ENCODE data around the gene DTX3.
A peak's percentile ranks its signal among the peaks of the same experiment; 100 is the strongest.
"Not testable (repeated sequence)": the region's sequence is repeated elsewhere in the genome, so short reads cannot be mapped to it uniquely, and the experiment has no call there.

DTX3 gene

DNA sequence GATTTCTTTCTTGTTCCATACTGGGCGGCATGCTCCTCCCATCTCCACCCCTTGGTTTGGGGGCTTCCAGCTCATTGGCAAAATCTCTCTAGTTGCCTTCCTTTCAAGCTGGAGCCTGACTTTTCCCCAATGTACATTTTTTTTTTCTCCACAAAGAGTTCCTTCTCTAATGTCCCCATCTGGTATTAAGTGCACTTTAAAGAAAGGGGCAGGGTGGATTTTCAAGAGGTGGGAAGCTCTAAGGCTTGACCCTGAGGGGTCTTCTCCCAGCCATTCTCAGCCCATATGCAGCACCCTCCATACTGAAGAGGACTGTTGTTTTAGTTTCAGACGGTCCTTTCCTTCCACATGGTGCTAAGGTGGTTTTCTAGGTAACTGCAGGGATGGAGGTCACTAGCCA, 19.5 kb upstream of the DTX3 start:
- H3K4me3 Mint-ChIP-seq: no peak overlapping the region
- DNase-seq: no peak
- H3K4me1 Mint-ChIP-seq: peaks cover under 1% of the 10 kb centered on the region
- H3K27ac Mint-ChIP-seq: no peak overlapping the region
- H3K9me3 Mint-ChIP-seq: no peaks in the 10 kb centered on the region
- no peaks in the 10 kb centered on the region for H3K36me3 Mint-ChIP-seq (ENCODE audit: low read depth)
- TF ChIP-seq, protein P1, sequence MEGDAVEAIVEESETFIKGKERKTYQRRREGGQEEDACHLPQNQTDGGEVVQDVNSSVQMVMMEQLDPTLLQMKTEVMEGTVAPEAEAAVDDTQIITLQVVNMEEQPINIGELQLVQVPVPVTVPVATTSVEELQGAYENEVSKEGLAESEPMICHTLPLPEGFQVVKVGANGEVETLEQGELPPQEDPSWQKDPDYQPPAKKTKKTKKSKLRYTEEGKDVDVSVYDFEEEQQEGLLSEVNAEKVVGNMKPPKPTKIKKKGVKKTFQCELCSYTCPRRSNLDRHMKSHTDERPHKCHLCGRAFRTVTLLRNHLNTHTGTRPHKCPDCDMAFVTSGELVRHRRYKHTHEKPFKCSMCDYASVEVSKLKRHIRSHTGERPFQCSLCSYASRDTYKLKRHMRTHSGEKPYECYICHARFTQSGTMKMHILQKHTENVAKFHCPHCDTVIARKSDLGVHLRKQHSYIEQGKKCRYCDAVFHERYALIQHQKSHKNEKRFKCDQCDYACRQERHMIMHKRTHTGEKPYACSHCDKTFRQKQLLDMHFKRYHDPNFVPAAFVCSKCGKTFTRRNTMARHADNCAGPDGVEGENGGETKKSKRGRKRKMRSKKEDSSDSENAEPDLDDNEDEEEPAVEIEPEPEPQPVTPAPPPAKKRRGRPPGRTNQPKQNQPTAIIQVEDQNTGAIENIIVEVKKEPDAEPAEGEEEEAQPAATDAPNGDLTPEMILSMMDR (IDR thresholded peaks at IDR 0.05): no peak
- peaks cover 3% of the 10 kb centered on the region for H3K27me3 Mint-ChIP-seq (ENCODE audit: low read depth, poor library complexity)

DNA sequence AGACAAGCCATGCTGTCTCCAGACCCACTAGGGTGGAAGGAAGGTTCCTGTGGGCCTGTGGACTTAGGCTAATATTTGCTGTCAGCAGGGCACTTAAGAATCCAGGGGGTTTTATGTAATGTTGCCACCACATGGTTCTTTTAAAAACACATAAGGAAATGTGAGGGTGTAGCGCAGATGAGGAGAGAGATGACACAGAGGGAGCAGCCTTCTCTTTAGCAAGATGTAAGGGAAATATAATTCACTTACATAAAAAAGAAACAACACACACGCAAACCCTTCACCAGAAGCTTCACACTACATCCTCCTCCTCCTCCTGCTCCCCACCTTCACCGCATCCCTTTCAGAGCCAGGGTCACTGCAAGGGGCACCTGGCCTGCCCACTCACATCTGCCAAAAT, 18.5 kb upstream of the DTX3 start:
- no peak overlapping the region for H3K4me3 Mint-ChIP-seq
- DNase-seq: no peak
- peaks cover 11% of the 10 kb centered on the region for H3K27me3 Mint-ChIP-seq (ENCODE audit: low read depth, poor library complexity)
- H3K4me1 Mint-ChIP-seq: peaks cover 7% of the 10 kb centered on the region
- no peak overlapping the region for H3K27ac Mint-ChIP-seq
- H3K36me3 Mint-ChIP-seq (ENCODE audit: low read depth): no peaks in the 10 kb centered on the region
- TF ChIP-seq, protein P1 (IDR thresholded peaks at IDR 0.05): no peak
- H3K9me3 Mint-ChIP-seq: no peaks in the 10 kb centered on the region

DNA sequence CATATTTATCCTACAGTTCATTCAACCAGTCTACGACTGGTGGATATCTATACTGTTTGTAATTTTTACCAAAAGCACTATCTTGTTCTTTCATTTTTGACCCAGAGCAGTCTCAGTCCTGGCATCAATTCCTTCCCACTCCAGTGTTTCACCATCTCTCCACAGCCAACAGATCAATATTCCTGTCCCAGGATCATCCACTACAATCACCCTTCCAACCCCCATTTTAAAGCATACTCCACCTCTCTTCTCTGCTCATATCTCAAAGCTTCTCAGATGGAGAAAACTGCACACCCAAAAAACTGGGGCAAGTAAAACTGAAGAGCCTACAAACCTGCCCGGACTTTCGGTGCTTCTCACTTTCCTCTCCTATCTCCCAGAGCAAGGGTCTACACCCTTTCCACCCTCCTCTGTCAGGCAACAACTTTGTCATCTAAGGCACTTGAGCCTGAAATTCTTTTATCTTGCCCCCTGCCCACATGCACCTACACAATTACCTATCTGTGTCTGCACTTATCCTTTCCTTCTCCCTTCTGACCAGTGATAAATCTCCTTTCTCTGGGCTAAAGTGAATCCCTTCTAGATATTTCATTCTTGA, 17.7 kb upstream of the DTX3 start:
- Mint-ChIP-seq H3K36me3 (ENCODE audit: low read depth) (no peaks in the 10 kb centered on the region), H3K9me3 (no peaks in the 10 kb centered on the region), H3K4me1 (peaks cover 14% of the 10 kb centered on the region), H3K27ac (no peak overlapping the region), H3K4me3 (no peak overlapping the region), H3K27me3 (ENCODE audit: low read depth, poor library complexity) (peaks cover 13% of the 10 kb centered on the region)
- TF ChIP-seq, protein P1 (IDR thresholded peaks at IDR 0.05): no peak
- DNase-seq: no peak

DNA sequence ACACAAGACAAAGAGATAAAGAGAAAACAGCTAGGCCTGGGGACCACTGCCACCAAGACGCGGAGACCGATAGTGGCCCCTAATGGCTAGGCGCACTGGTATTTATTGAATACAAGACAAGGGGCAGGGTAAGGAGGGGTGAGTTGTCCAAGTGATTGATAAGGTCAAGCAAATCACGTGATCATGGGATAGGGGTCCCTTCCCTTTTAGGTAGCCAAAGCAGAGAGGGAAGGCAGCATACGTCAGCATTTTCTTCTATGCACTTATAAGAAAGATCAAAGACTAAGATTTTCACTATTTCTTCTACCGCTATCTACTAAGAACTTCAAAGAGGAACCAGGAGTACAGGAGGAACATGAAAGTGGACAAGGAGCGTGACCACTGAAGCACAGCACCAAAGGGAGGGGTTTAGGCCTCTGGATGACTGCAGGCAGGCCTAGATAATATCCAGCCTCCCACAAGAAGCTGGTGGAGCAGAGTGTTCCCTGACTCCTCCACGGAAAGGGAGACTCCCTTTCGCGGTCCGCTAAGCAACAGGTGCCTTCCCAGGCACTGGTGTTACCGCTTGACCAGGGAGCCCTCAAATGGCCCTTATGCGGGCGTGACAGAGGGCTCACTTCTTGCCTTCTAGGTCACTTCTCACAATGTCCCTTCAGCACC, 15.5 kb upstream of the DTX3 start:
- DNase-seq; H3K27ac Mint-ChIP-seq; H3K9me3 Mint-ChIP-seq; H3K4me3 Mint-ChIP-seq; H3K36me3 Mint-ChIP-seq (ENCODE audit: low read depth): not testable (repeated sequence)
- Mint-ChIP-seq H3K27me3 (ENCODE audit: low read depth, poor library complexity) (peaks cover 16% of the 10 kb centered on the region), H3K4me1 (peaks cover 20% of the 10 kb centered on the region)

DNA sequence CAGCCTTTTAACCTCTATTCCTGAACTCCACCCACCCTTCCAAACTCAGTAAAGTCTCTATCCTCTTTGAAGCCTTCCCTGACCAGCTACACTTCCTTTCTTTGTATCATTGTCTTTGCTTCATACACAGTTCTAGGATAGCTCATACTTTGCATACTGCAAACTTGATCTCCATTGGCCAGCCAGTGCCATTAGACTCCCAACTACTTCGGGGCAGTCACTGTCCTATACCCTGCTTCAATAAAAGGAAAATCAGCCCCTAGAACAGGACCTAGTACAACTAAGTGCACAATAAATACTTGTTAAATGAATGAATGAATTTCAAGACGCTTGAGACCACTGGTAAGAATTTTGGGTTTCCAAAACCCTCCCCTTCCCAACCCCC, 14.2 kb upstream of the DTX3 start:
- peak overlapping the region; percentile 96 for H3K4me3 Mint-ChIP-seq
- no peak overlapping the region for H3K27ac Mint-ChIP-seq

DNA sequence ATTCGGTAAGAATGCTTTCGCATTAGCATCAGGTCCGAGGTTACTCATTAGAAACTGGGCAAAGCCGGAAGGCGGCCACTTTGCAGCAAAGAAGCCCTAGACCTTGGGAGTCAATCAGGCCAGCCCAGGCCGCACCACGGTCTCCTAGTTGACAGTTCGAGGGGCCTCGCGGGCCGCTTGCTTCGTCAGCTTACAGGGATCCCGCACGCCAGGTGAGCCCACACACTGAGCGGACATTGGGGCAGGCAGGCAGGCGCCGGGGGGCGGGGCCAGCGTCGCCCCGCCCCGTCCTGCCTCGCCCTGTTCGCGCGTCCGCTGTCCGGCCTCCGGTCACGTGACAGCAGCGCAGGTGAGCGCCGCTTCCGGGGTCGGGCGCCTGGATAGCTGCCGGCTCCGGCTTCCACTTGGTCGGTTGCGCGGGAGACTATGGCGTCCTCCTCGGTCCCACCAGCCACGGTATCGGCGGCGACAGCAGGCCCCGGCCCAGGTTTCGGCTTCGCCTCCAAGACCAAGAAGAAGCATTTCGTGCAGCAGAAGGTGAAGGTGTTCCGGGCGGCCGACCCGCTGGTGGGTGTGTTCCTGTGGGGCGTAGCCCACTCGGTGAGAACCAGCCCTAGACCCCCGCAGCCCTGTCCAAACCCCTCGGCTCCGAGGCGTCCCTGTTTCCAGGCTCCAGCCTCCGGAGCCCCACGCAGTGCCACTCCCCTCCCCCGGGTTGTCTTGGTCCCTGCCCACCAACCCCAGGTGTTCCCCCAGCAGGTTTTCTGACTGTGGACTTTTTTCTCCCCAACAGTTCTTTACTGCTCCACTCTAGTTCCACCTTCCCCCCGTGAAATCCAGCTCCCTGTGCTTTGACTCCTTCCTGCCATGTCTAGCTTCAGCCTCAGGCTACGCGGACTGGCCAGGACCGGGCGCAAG, 13.5 kb upstream of the DTX3 start, which contains the start of gene PIP4K2C:
Gene PIP4K2C, plus strand, starts transcription at position 329 of the 918 bp plus-strand sequence. Its CDS starts 98 bp downstream, at position 427.
- Mint-ChIP-seq H3K27ac (no peak within 1 kb of the TSS), H3K4me3 (peak within 1 kb of the TSS; percentile 96), H3K27me3 (ENCODE audit: low read depth, poor library complexity) (peaks cover 16% of the 10 kb centered on the region), H3K36me3 (ENCODE audit: low read depth) (peaks cover 5% of the 10 kb centered on the region), H3K4me1 (peaks cover 20% of the 10 kb centered on the region), H3K9me3 (no peaks in the 10 kb centered on the region)
- TF ChIP-seq, protein P1 (IDR thresholded peaks at IDR 0.05): no peak
- DNase-seq: peak; percentile 75

More for the DNA sequence above, 14.2 kb upstream of the DTX3 start:
- Mint-ChIP-seq H3K36me3 (ENCODE audit: low read depth) (no peaks in the 10 kb centered on the region), H3K27me3 (ENCODE audit: low read depth, poor library complexity) (peaks cover 16% of the 10 kb centered on the region), H3K4me1 (peaks cover 20% of the 10 kb centered on the region), H3K9me3 (no peaks in the 10 kb centered on the region)
- no peak for DNase-seq
- TF ChIP-seq, protein P1 (IDR thresholded peaks at IDR 0.05): no peak

Data from nephron progenitor cell (in vitro differentiated cells).